OCI-LY7 (cell line): ENCODE data around the gene FUT2. TPM values are rescaled to one million over a fixed set of nuclear protein-coding genes. Genes with fewer than 3 reads are reported as not detected.
"Not testable (repeated sequence)": the region's sequence is repeated elsewhere in the genome, so short reads cannot be mapped to it uniquely, and the experiment has no call there.

ENCODE experiments used
- BruUV-seq: library from RNA; stranded (reverse); fragments of 400-500 nt; replicated peaks from 2 replicates; lab custom pipeline; 2021; lab: Mats Ljungman, UMichigan
- CTCF ChIA-PET: fragments of 300-600 bp; sonication (Branson Sonifier 250); formaldehyde crosslinking; loops from one replicate; lab custom pipeline; 2022; ENCODE audit warnings: antibody characterized with exemption; ENCODE audit not compliant: unreplicated experiment; lab: Charles Lee
- POLR2A ChIA-PET: fragments of 300-600 bp; sonication (Branson Sonifier 250); formaldehyde crosslinking; loops from one replicate; lab custom pipeline; 2022; ENCODE audit warnings: antibody characterized with exemption; lab: Charles Lee
- DNase-seq: peaks from one replicate; pipeline ENCODE4 v3.0.0-alpha.2; 2015; ENCODE audit warnings: low spot score
- H2AFZ ChIP-seq: fragments of 200-600 bp; sonication (generic), shearing (Covaris generic); 2 replicates; pipeline ENCODE4 v1.6.1; 2014; ENCODE audit warnings: mild to moderate bottlenecking, antibody characterized with exemption, low read length, moderate library complexity
- H3K27ac ChIP-seq: fragments of 200-600 bp; sonication (generic); 2 replicates; pipeline ENCODE4 v1.5.1; 2014; ENCODE audit warnings: mixed run types, low read depth, mild to moderate bottlenecking, moderate library complexity, low read length, inconsistent platforms; ENCODE audit not compliant: poor library complexity, severe bottlenecking
- H3K36me3 ChIP-seq: fragments of 200-600 bp; sonication (generic); 2 replicates; pipeline ENCODE4 v1.6.1; 2014; ENCODE audit warnings: mild to moderate bottlenecking, antibody characterized with exemption, low read length, moderate library complexity, mixed read lengths; ENCODE audit not compliant: insufficient read depth
- H3K4me1 ChIP-seq: fragments of 200-600 bp; sonication (generic); 2 replicates; pipeline ENCODE4 v1.5.1; 2014; ENCODE audit warnings: mild to moderate bottlenecking, low read length; ENCODE audit not compliant: insufficient read depth, poor library complexity, severe bottlenecking
- H3K4me2 ChIP-seq: fragments of 200-600 bp; sonication (generic); 2 replicates; pipeline ENCODE4 v1.6.1; 2014; ENCODE audit warnings: mild to moderate bottlenecking, low read length
- H3K4me3 ChIP-seq: fragments of 200-600 bp; sonication (generic); 2 replicates; pipeline ENCODE4 v1.5.1; 2014; ENCODE audit warnings: mild to moderate bottlenecking, low read depth, low read length; ENCODE audit not compliant: poor library complexity, severe bottlenecking
- H3K79me2 ChIP-seq: fragments of 200-600 bp; sonication (generic); 2 replicates; pipeline ENCODE4 v1.6.1; 2016; ENCODE audit warnings: low read depth, mild to moderate bottlenecking, low read length, moderate library complexity, mixed read lengths; ENCODE audit not compliant: insufficient read depth
- H3K9me2 ChIP-seq: fragments of 200-600 bp; sonication (generic); 2 replicates; pipeline ENCODE4 v1.6.1; 2016; ENCODE audit warnings: mild to moderate bottlenecking, low read length, mixed read lengths; ENCODE audit not compliant: insufficient read depth
- H3K9me3 ChIP-seq: fragments of 200-600 bp; sonication (generic); 2 replicates; pipeline ENCODE4 v1.6.1; 2014; ENCODE audit warnings: mild to moderate bottlenecking, mixed run types, low read length, mixed read lengths
- H4K20me1 ChIP-seq: fragments of 200-600 bp; sonication (generic); 2 replicates; pipeline ENCODE4 v1.6.1; 2014; ENCODE audit warnings: mild to moderate bottlenecking, antibody characterized with exemption, low read length, moderate library complexity, mixed read lengths; ENCODE audit not compliant: insufficient read depth
- CTCF ChIP-seq: fragments of 200-600 bp; sonication (generic); conservative IDR thresholded peaks from 2 replicates; pipeline ENCODE4 v1.5.1; 2014; ENCODE audit warnings: mild to moderate bottlenecking, antibody characterized with exemption, low read length, moderate library complexity, mixed read lengths
- EZH2phosphoT487 ChIP-seq: fragments of 200-600 bp; sonication (generic); IDR thresholded peaks from 2 replicates; pipeline ENCODE4 v1.6.1; 2018; ENCODE audit warnings: low read depth, borderline replicate concordance, mild to moderate bottlenecking, mixed run types, antibody characterized with exemption, low read length, moderate library complexity, mixed read lengths
- intact Hi-C: fragments of 100-400 bp; cut with micrococcal nuclease; formaldehyde crosslinking; loops from one replicate; pipeline ENCODE4 v1.10.0; 2022; ENCODE audit not compliant: unreplicated experiment
- total RNA-seq, 2 experiments: library from RNA; depleted of rRNA in 1 of 2; stranded (reverse); fragments of >200 nt in 1 of 2; shearing (Covaris generic) in 1 of 2; gene quantifications; 2 replicates each; pipeline ENCODE4 v1.2.3, GENCODE V29; 2014 to 2022

Gene FUT2
- total RNA-seq, 2 experiments from 2014 or later: not detected

- ChIA-PET CTCF (no interaction called here), POLR2A (interaction anchor here (0.7 kb wide), 1 partner anchor 10 kb away, joined by 6 read pairs; the partner anchor contains the start of gene FUT2)
- no peaks in the 10 kb centered on the region for H3K4me1 ChIP-seq
- no peak overlapping the region for H3K4me2 ChIP-seq
- no peak overlapping the region for H2AFZ ChIP-seq
- no peaks in the 10 kb centered on the region for H3K79me2 ChIP-seq
- intact Hi-C loops: no loop called here
- no peaks in the 10 kb centered on the region for H3K36me3 ChIP-seq
- no peak overlapping the region for H3K4me3 ChIP-seq
- BruUV-seq: no TSS peak
- H3K27ac ChIP-seq: no peak overlapping the region
- H3K9me3 ChIP-seq: no peaks in the 10 kb centered on the region
- H3K9me2 ChIP-seq: no peaks in the 10 kb centered on the region
- TF ChIP-seq EZH2phosphoT487 (no peak), CTCF (no peak)
- no peaks in the 10 kb centered on the region for H4K20me1 ChIP-seq
- no peak for DNase-seq
Measured at GRCh38 chr19:48686088-48686487, 9.7 kb upstream of the FUT2 start.

- intact Hi-C loops, H4K20me1 ChIP-seq, H3K36me3 ChIP-seq, H3K27ac ChIP-seq, H3K79me2 ChIP-seq, H3K4me1 ChIP-seq, H3K9me2 ChIP-seq, BruUV-seq, H3K4me2 ChIP-seq, H3K4me3 ChIP-seq, H3K9me3 ChIP-seq, CTCF ChIA-PET, H2AFZ ChIP-seq, DNase-seq: not testable (repeated sequence)
- POLR2A ChIA-PET: interaction anchor here (0.7 kb wide), 1 partner anchor 9 kb away, joined by 6 read pairs; the partner anchor contains the start of gene FUT2
Measured at GRCh38 chr19:48686637-48687036, 9.1 kb upstream of the FUT2 start.

- H3K27ac ChIP-seq: no peak overlapping the region
- no peak overlapping the region for H3K4me2 ChIP-seq
- DNase-seq: no peak
- BruUV-seq: no TSS peak
- no peak overlapping the region for H2AFZ ChIP-seq
- H3K9me2 ChIP-seq: no peaks in the 10 kb centered on the region
- H3K4me1 ChIP-seq: no peaks in the 10 kb centered on the region
- no peaks in the 10 kb centered on the region for H3K36me3 ChIP-seq
- intact Hi-C loops: no loop called here
- no peak overlapping the region for H3K4me3 ChIP-seq
- ChIA-PET CTCF (no interaction called here), POLR2A (no interaction called here)
- no peaks in the 10 kb centered on the region for H3K79me2 ChIP-seq
- no peaks in the 10 kb centered on the region for H4K20me1 ChIP-seq
- TF ChIP-seq CTCF (no peak), EZH2phosphoT487 (no peak)
- no peaks in the 10 kb centered on the region for H3K9me3 ChIP-seq
Measured at GRCh38 chr19:48687776-48688175, 8.0 kb upstream of the FUT2 start.
